HepG2 (cell line): ENCODE data around the gene APOD. TPM values are rescaled to one million over a fixed set of nuclear protein-coding genes. Genes with fewer than 3 reads are reported as not detected.
"Not testable (repeated sequence)": the region's sequence is repeated elsewhere in the genome, so short reads cannot be mapped to it uniquely, and the experiment has no call there.

ENCODE experiments used
- ATAC-seq: fragments of 200-7000 bp; cut with Tn5 transposase; 3 replicates; pipeline ENCODE4 v1.9.1; 2020; ENCODE audit warnings: mild to moderate bottlenecking, moderate library complexity
- BruUV-seq: library from RNA; stranded (reverse); fragments of 400-500 nt; replicated peaks from 2 replicates; lab custom pipeline; 2021; lab: Mats Ljungman, UMichigan
- CTCF ChIA-PET: fragments of 300-600 bp; formaldehyde crosslinking; extraction: SDS; loops from one replicate; lab custom pipeline; 2021; ENCODE audit warnings: low total read pairs, inconsistent platforms, low intra/inter-chr PET ratio; lab: Yijun Ruan, JAX
- POLR2A ChIA-PET: fragments of 350-600 bp; sonication (Branson Sonifier 250); formaldehyde crosslinking; loops from one replicate; lab custom pipeline; 2020; ENCODE audit warnings: antibody characterized with exemption, inconsistent platforms; lab: Yijun Ruan, JAX
- DNase-seq: peaks from one replicate; pipeline ENCODE4 v3.0.0-alpha.2; 2015; ENCODE audit warnings: low spot score
- FAIRE-seq: peaks from 3 replicates; lab custom pipeline; 2011; peaks lifted over from hg19 to GRCh38; lab: Jason Lieb, UNC
- H2AFZ ChIP-seq: one replicate; pipeline ENCODE4 v1.6.1; 2011; ENCODE audit warnings: low read length, inconsistent platforms
- H3K27ac ChIP-seq: fragments of 300-600 bp; 3 replicates; pipeline ENCODE4 v1.8.0; 2011; ENCODE audit warnings: mixed run types, mild to moderate bottlenecking, mixed read lengths, low read length, inconsistent platforms; ENCODE audit not compliant: insufficient read depth; ENCODE audit errors: extremely low read length
- H3K27me3 ChIP-seq, 2 experiments: fragments of 200-600 bp in 1 of 2; 2 replicates in 1 of 2; 3 replicates in 1 of 2; pipeline versions ENCODE4 v1.6.0 to v1.8.0; 2011; ENCODE audit warnings: low read length in 2 of 2, mild to moderate bottlenecking in 2 of 2, moderate library complexity in 2 of 2, inconsistent platforms in 1 of 2; ENCODE audit not compliant: insufficient read depth in 2 of 2, control insufficient read depth in 1 of 2
- H3K36me3 ChIP-seq, 2 experiments: fragments of 200-600 bp in 1 of 2; replicated peaks in 1 of 2; 2 replicates in 1 of 2; 3 replicates in 1 of 2; pipeline versions ENCODE4 v1.5.1 to v1.8.0; 2011; ENCODE audit warnings: low read length in 2 of 2, inconsistent platforms in 1 of 2; ENCODE audit not compliant: insufficient read depth in 2 of 2, control insufficient read depth in 1 of 2
- H3K4me1 ChIP-seq: 2 replicates; pipeline ENCODE4 v1.5.1; 2012; ENCODE audit warnings: low read length, inconsistent platforms; ENCODE audit not compliant: insufficient read depth
- H3K4me2 ChIP-seq: 2 replicates; pipeline ENCODE4 v1.6.0; 2011; ENCODE audit warnings: low read depth, low read length, inconsistent platforms
- H3K4me3 ChIP-seq, 3 experiments: fragments of 200-600 bp in 1 of 3; sonication (generic), shearing (Covaris generic) in 1 of 3; replicated peaks in 1 of 3; 2 replicates each; pipeline ENCODE4 v1.5.1; 2011 to 2016; ENCODE audit warnings: low read length in 3 of 3, inconsistent platforms in 2 of 3, low read depth in 2 of 3, mild to moderate bottlenecking in 2 of 3, control low read depth in 1 of 3, mixed read lengths in 1 of 3; ENCODE audit not compliant: insufficient read depth in 1 of 3
- H3K79me2 ChIP-seq: one replicate; pipeline ENCODE4 v1.6.1; 2011; ENCODE audit warnings: low read length, inconsistent platforms; ENCODE audit not compliant: insufficient read depth
- H3K9ac ChIP-seq: 2 replicates; pipeline ENCODE4 v1.6.0; 2011; ENCODE audit warnings: mild to moderate bottlenecking, low read depth, low read length, inconsistent platforms; ENCODE audit not compliant: insufficient read depth
- H3K9me3 ChIP-seq: 2 replicates; pipeline ENCODE4 v1.5.1; 2012; ENCODE audit warnings: mild to moderate bottlenecking, low read length
- H4K20me1 ChIP-seq: 2 replicates; pipeline ENCODE4 v1.6.0; 2011; ENCODE audit warnings: inconsistent platforms, mild to moderate bottlenecking, low read length, moderate library complexity; ENCODE audit not compliant: insufficient read depth
- WGBS: methylation state at CpG from one replicate; pipeline ENCODE4 v1.1.6; 2017; ENCODE audit warnings: low lambda C conversion rate; 5-methylcytosine and 5-hydroxymethylcytosine counted together
- in situ Hi-C: cut with HindIII; loops from 2 replicates; pipeline ENCODE4 v1.10.0; 2017; ENCODE audit warnings: low pct_unique_long_range_greater_than_20kb; ENCODE audit not compliant: extremely low pct_ligation_motif_present
- intact Hi-C: fragments of 100-400 bp; cut with micrococcal nuclease; formaldehyde crosslinking; loops from one replicate; pipeline ENCODE4 v1.10.0; 2022; ENCODE audit not compliant: unreplicated experiment
- polyA plus RNA-seq, 8 experiments: library from polyadenylated mRNA; depleted of rRNA in 3 of 8; stranded (reverse) in 7 of 8; unstranded in 1 of 8; fragments of >200 nt; fragmentation: Illumina TruSeq in 4 of 8; extraction: Trizol in 4 of 8; gene quantifications; 2 replicates each; pipeline versions ENCODE4 v1.2.1 to v1.2.3, GENCODE V29; 2011 to 2016; ENCODE audit warnings: low read depth in 4 of 8, missing spikeins in 1 of 8, mixed read lengths in 1 of 8; ENCODE audit not compliant: insufficient read depth in 1 of 8
- total RNA-seq, 5 experiments: library from RNA; depleted of rRNA; stranded (reverse); fragments of >200 nt; fragmentation: Illumina TruSeq; extraction: Trizol; gene quantifications; 2 replicates each; pipeline ENCODE4 v1.2.3, GENCODE V29; 2016; ENCODE audit warnings: low read depth in 1 of 5

APOD gene
- total and polyA plus RNA-seq, 2 of the 13 experiments (the other 11 are each of a cell fraction or from before 2014, with no cell fraction given) = not detected

GRCh38 chr3:195633351-195633750, 49.6 kb upstream of the APOD start:
- POLR2A ChIA-PET, BruUV-seq, DNase-seq, H3K4me3 ChIP-seq, FAIRE-seq, intact Hi-C loops, H2AFZ ChIP-seq, CTCF ChIA-PET, H3K4me2 ChIP-seq, ATAC-seq, H3K9ac ChIP-seq, H3K27me3 ChIP-seq, in situ Hi-C loops, H4K20me1 ChIP-seq, H3K27ac ChIP-seq, H3K4me1 ChIP-seq, H3K36me3 ChIP-seq, H3K79me2 ChIP-seq, H3K9me3 ChIP-seq: not testable (repeated sequence)
- 39% methylated on average over 2 of the region's 3 CpGs for WGBS

- WGBS = 71% methylated on average over 16 of the region's 19 CpGs
- H3K79me2 ChIP-seq, H3K36me3 ChIP-seq, BruUV-seq, H3K4me2 ChIP-seq, H3K4me3 ChIP-seq, DNase-seq, H4K20me1 ChIP-seq, H3K9ac ChIP-seq, H3K4me1 ChIP-seq, in situ Hi-C loops, H3K27me3 ChIP-seq, CTCF ChIA-PET, H3K9me3 ChIP-seq, POLR2A ChIA-PET, intact Hi-C loops, H3K27ac ChIP-seq, FAIRE-seq, ATAC-seq, H2AFZ ChIP-seq: not testable (repeated sequence)
These were observed 48.9 kb upstream of the APOD start for GRCh38 chr3:195632501-195633185.

GRCh38 chr3:195632046-195632445, 48.3 kb upstream of the APOD start:
- in situ Hi-C loops, DNase-seq, H3K9me3 ChIP-seq, H4K20me1 ChIP-seq, H3K36me3 ChIP-seq, ATAC-seq, H3K4me3 ChIP-seq, H3K27me3 ChIP-seq, POLR2A ChIA-PET, intact Hi-C loops, CTCF ChIA-PET, H3K9ac ChIP-seq, H2AFZ ChIP-seq, H3K4me1 ChIP-seq, BruUV-seq, H3K27ac ChIP-seq, H3K79me2 ChIP-seq, FAIRE-seq, H3K4me2 ChIP-seq: not testable (repeated sequence)
- 87% methylated on average over 12 of the region's 20 CpGs for WGBS

- H3K9ac ChIP-seq, H3K36me3 ChIP-seq, BruUV-seq, H3K9me3 ChIP-seq, ATAC-seq, H2AFZ ChIP-seq, H3K27me3 ChIP-seq, H4K20me1 ChIP-seq, FAIRE-seq, POLR2A ChIA-PET, DNase-seq, H3K4me2 ChIP-seq, intact Hi-C loops, H3K4me1 ChIP-seq, CTCF ChIA-PET, in situ Hi-C loops, H3K4me3 ChIP-seq, H3K79me2 ChIP-seq, H3K27ac ChIP-seq: not testable (repeated sequence)
- 45% methylated on average over 4 of the region's 13 CpGs for WGBS
These were observed 47.3 kb upstream of the APOD start for GRCh38 chr3:195630938-195631495.
